Mesendoderm (in vitro differentiated cells): ENCODE results near the gene HLA-DOA.

Experiments
- DNase-seq: peaks from one replicate; pipeline ENCODE4 v3.0.0; 2013
- H2AK5ac ChIP-seq: 2 replicates; pipeline ENCODE4 v1.6.1; 2013; ENCODE audit warnings: low read length, inconsistent platforms
- H2BK120ac ChIP-seq: 2 replicates; pipeline ENCODE4 v1.6.1; 2013; ENCODE audit warnings: low read depth, mild to moderate bottlenecking, low read length, moderate library complexity, mixed read lengths
- H2BK15ac ChIP-seq: replicated peaks from 2 replicates; pipeline ENCODE4 v1.6.1; 2013; ENCODE audit warnings: low read depth, mild to moderate bottlenecking, moderate library complexity
- H2BK5ac ChIP-seq: 2 replicates; pipeline ENCODE4 v1.6.1; 2013; ENCODE audit warnings: low read length, inconsistent platforms
- H3K18ac ChIP-seq: 2 replicates; pipeline ENCODE4 v1.6.1; 2013; ENCODE audit warnings: mild to moderate bottlenecking, low read length, mixed read lengths
- H3K23ac ChIP-seq: one replicate; pipeline ENCODE4 v1.6.1; 2013; ENCODE audit warnings: low read length
- H3K27ac ChIP-seq: 2 replicates; pipeline ENCODE4 v1.5.1; 2013; ENCODE audit warnings: low read depth, mild to moderate bottlenecking, inconsistent platforms, low read length, moderate library complexity
- H3K27me3 ChIP-seq: 2 replicates; pipeline ENCODE4 v1.6.1; 2013; ENCODE audit warnings: low read length, control low read depth, mild to moderate bottlenecking, inconsistent platforms; ENCODE audit not compliant: insufficient read depth, poor library complexity
- H3K36me3 ChIP-seq: 2 replicates; pipeline ENCODE4 v1.6.1; 2013; ENCODE audit warnings: low read length, inconsistent platforms; ENCODE audit not compliant: control insufficient read depth, insufficient read depth
- H3K4ac ChIP-seq: one replicate; pipeline ENCODE4 v1.6.1; 2013; ENCODE audit warnings: low read depth, mild to moderate bottlenecking, low read length, moderate library complexity
- H3K4me1 ChIP-seq: 2 replicates; pipeline ENCODE4 v1.6.1; 2013; ENCODE audit warnings: low read depth, low read length, inconsistent platforms; ENCODE audit not compliant: control insufficient read depth
- H3K4me2 ChIP-seq: 2 replicates; pipeline ENCODE4 v1.6.1; 2013; ENCODE audit warnings: low read length
- H3K4me3 ChIP-seq: 2 replicates; pipeline ENCODE4 v1.5.1; 2013; ENCODE audit warnings: mild to moderate bottlenecking, low read length
- H3K56ac ChIP-seq: one replicate; pipeline ENCODE4 v1.6.1; 2013; ENCODE audit warnings: low read length
- H3K79me1 ChIP-seq: 2 replicates; pipeline ENCODE4 v1.6.1; 2013; ENCODE audit warnings: low read length, inconsistent platforms
- H3K79me2 ChIP-seq: 2 replicates; pipeline ENCODE4 v1.6.1; 2013; ENCODE audit warnings: mild to moderate bottlenecking, low read length; ENCODE audit not compliant: control insufficient read depth, insufficient read depth
- H3K9ac ChIP-seq: 2 replicates; pipeline ENCODE4 v1.6.1; 2013; ENCODE audit warnings: low read length, inconsistent platforms
- H4K5ac ChIP-seq: one replicate; pipeline ENCODE4 v1.6.1; 2013; ENCODE audit warnings: low read length
- H4K8ac ChIP-seq: one replicate; pipeline ENCODE4 v1.6.1; 2013; ENCODE audit warnings: low read depth, mild to moderate bottlenecking, control low read depth, low read length, moderate library complexity
- WGBS: extraction: QIAGEN DNeasy Blood & Tissue Kit; methylation state at CpG from one replicate; pipeline ENCODE4 v1.1.7; 2013; ENCODE audit warnings: low lambda C conversion rate, missing lambda C conversion rate; ENCODE audit not compliant: insufficient coverage; ENCODE audit errors: extremely low coverage; 5-methylcytosine and 5-hydroxymethylcytosine counted together

HLA-DOA gene

GRCh38 chr6:32960563-32960962, 48.8 kb downstream of the HLA-DOA start:
- H3K4me1 ChIP-seq, result no peaks in the 10 kb centered on the region
- H2BK5ac ChIP-seq, result no peak overlapping the region
- no peak overlapping the region for H3K18ac ChIP-seq
- no peak for DNase-seq
- no peak overlapping the region for H3K4ac ChIP-seq
- no peaks in the 10 kb centered on the region for H3K36me3 ChIP-seq
- H3K79me1 ChIP-seq, result peaks cover 4% of the 10 kb centered on the region
- H2BK15ac ChIP-seq, result no peak overlapping the region
- no peak overlapping the region for H3K56ac ChIP-seq
- H2BK120ac ChIP-seq, result no peak overlapping the region
- H3K23ac ChIP-seq, result no peak overlapping the region
- H3K4me3 ChIP-seq, result no peak overlapping the region
- H2AK5ac ChIP-seq, result no peak overlapping the region
- H3K79me2 ChIP-seq, result peaks cover 4% of the 10 kb centered on the region
- H3K27me3 ChIP-seq, result no peaks in the 10 kb centered on the region
- WGBS, result no CpG with 5 or more reads among the region's 5 CpGs
- H4K8ac ChIP-seq, result no peak overlapping the region
- H3K27ac ChIP-seq, result no peak overlapping the region
- no peak overlapping the region for H3K9ac ChIP-seq
- H3K4me2 ChIP-seq, result no peak overlapping the region
- no peak overlapping the region for H4K5ac ChIP-seq

GRCh38 chr6:32956176-32956575, 53.2 kb downstream of the HLA-DOA start:
- Histone ChIP-seq H3K56ac (no peak overlapping the region), H2AK5ac (no peak overlapping the region), H4K8ac (no peak overlapping the region), H2BK15ac (no peak overlapping the region), H3K79me1 (peaks cover 2% of the 10 kb centered on the region), H3K4ac (no peak overlapping the region), H3K4me2 (no peak overlapping the region), H3K36me3 (no peaks in the 10 kb centered on the region), H3K23ac (no peak overlapping the region), H3K9ac (no peak overlapping the region), H3K4me1 (peaks cover 3% of the 10 kb centered on the region), H3K27ac (no peak overlapping the region), H3K79me2 (peaks cover 2% of the 10 kb centered on the region), H4K5ac (no peak overlapping the region), H3K4me3 (no peak overlapping the region), H3K18ac (no peak overlapping the region), H2BK5ac (no peak overlapping the region), H2BK120ac (no peak overlapping the region), H3K27me3 (no peaks in the 10 kb centered on the region)
- no peak for DNase-seq
- WGBS, result no CpG with 5 or more reads among the region's 2 CpGs

- H3K27ac ChIP-seq, result no peak overlapping the region
- H3K56ac ChIP-seq, result no peak overlapping the region
- no peaks in the 10 kb centered on the region for H3K79me1 ChIP-seq
- no peak overlapping the region for H3K4me2 ChIP-seq
- no peak overlapping the region for H2BK15ac ChIP-seq
- H3K27me3 ChIP-seq, result no peaks in the 10 kb centered on the region
- peak; percentile 88 for DNase-seq
- peaks cover 3% of the 10 kb centered on the region for H3K4me1 ChIP-seq
- no peaks in the 10 kb centered on the region for H3K36me3 ChIP-seq
- no peak overlapping the region for H4K8ac ChIP-seq
- H3K18ac ChIP-seq, result no peak overlapping the region
- H3K4me3 ChIP-seq, result no peak overlapping the region
- no peak overlapping the region for H2BK120ac ChIP-seq
- H4K5ac ChIP-seq, result no peak overlapping the region
- H2AK5ac ChIP-seq, result no peak overlapping the region
- no peak overlapping the region for H2BK5ac ChIP-seq
- no peak overlapping the region for H3K4ac ChIP-seq
- no peak overlapping the region for H3K9ac ChIP-seq
- H3K79me2 ChIP-seq, result no peaks in the 10 kb centered on the region
- H3K23ac ChIP-seq, result no peak overlapping the region
- no CpG with 5 or more reads among the region's 3 CpGs for WGBS
Measured at GRCh38 chr6:32954986-32955802, 54.2 kb downstream of the HLA-DOA start.

- Histone ChIP-seq H3K23ac (no peak overlapping the region), H3K9ac (no peak overlapping the region), H3K18ac (no peak overlapping the region), H4K5ac (no peak overlapping the region), H4K8ac (no peak overlapping the region), H3K36me3 (no peaks in the 10 kb centered on the region), H3K4me2 (no peak overlapping the region), H3K4me3 (no peak overlapping the region), H3K79me1 (no peaks in the 10 kb centered on the region), H2BK5ac (no peak overlapping the region), H3K79me2 (no peaks in the 10 kb centered on the region), H3K27me3 (no peaks in the 10 kb centered on the region), H2BK120ac (no peak overlapping the region), H3K56ac (no peak overlapping the region), H3K4me1 (peaks cover 3% of the 10 kb centered on the region), H2BK15ac (no peak overlapping the region), H2AK5ac (no peak overlapping the region), H3K27ac (no peak overlapping the region), H3K4ac (no peak overlapping the region)
- no peak for DNase-seq
- WGBS, result no CpG with 5 or more reads among the region's 4 CpGs
Measured at GRCh38 chr6:32954267-32954666, 55.1 kb downstream of the HLA-DOA start.
